Upper lobe of left lung (tissue), 4 donors: ENCODE measurements around the gene NPC1.
A peak's percentile ranks its signal among the peaks of the same experiment; 100 is the strongest.

Experiments used
- EP300 ChIP-seq, 4 donors: sonication (generic); formaldehyde crosslinking; IDR thresholded peaks; one replicate each; pipeline ENCODE4 v1.5.1; 2017; ENCODE audit warnings: antibody characterized with exemption in 4 of 4, control low read depth in 2 of 4
- POLR2A ChIP-seq, 4 donors: fragments of 450-650 bp; IDR thresholded peaks; one replicate each; pipeline ENCODE4 v1.5.1; 2016 to 2017; ENCODE audit warnings: antibody characterized with exemption in 4 of 4, mild to moderate bottlenecking in 2 of 4
- POLR2AphosphoS5 ChIP-seq, 2 donors: sonication (generic); formaldehyde crosslinking; IDR thresholded peaks; one replicate each; pipeline ENCODE4 v1.5.1; 2017; ENCODE audit warnings: antibody characterized with exemption in 2 of 2
- TF ChIP-seq, protein P1 (sequence below), 6 experiments: fragments of 450-650 bp in 4 of 6; fragments of 200-600 bp in 2 of 6; sonication (generic) in 2 of 6; IDR thresholded peaks; one replicate each; pipeline ENCODE4 v1.5.1; 2016 to 2019; ENCODE audit warnings: antibody characterized with exemption in 6 of 6

GRCh38 chr18:23587220-23587642 lies 925 bp upstream of the NPC1 start:
- TF ChIP-seq, protein P1, sequence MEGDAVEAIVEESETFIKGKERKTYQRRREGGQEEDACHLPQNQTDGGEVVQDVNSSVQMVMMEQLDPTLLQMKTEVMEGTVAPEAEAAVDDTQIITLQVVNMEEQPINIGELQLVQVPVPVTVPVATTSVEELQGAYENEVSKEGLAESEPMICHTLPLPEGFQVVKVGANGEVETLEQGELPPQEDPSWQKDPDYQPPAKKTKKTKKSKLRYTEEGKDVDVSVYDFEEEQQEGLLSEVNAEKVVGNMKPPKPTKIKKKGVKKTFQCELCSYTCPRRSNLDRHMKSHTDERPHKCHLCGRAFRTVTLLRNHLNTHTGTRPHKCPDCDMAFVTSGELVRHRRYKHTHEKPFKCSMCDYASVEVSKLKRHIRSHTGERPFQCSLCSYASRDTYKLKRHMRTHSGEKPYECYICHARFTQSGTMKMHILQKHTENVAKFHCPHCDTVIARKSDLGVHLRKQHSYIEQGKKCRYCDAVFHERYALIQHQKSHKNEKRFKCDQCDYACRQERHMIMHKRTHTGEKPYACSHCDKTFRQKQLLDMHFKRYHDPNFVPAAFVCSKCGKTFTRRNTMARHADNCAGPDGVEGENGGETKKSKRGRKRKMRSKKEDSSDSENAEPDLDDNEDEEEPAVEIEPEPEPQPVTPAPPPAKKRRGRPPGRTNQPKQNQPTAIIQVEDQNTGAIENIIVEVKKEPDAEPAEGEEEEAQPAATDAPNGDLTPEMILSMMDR (IDR thresholded peaks at IDR 0.05) = peak in 1 of 6 experiments; percentile 15
- no peak for TF ChIP-seq POLR2A (IDR thresholded peaks at IDR 0.05)
- TF ChIP-seq POLR2AphosphoS5 (IDR thresholded peaks at IDR 0.05) = no peak
- TF ChIP-seq EP300 (IDR thresholded peaks at IDR 0.05) = no peak
